HEK293T (cell line): ENCODE measurements around the gene PANX2.

Experiments
- CTCF ChIA-PET: fragments of 350-600 bp; formaldehyde crosslinking; extraction: SDS; loops from one replicate; lab custom pipeline; 2021; ENCODE audit warnings: antibody characterized with exemption, inconsistent platforms; lab: Yijun Ruan, JAX
- POLR2A ChIA-PET: fragments of 350-600 bp; formaldehyde crosslinking; extraction: SDS; loops from one replicate; lab custom pipeline; 2020; ENCODE audit warnings: antibody characterized with exemption, inconsistent platforms; lab: Yijun Ruan, JAX
- DNase-seq: peaks from one replicate; pipeline ENCODE4 v3.0.0; 2012; ENCODE audit warnings: mixed read lengths; ENCODE audit errors: extremely low spot score
- ARNT ChIP-seq: fragments of 450-650 bp; IDR thresholded peaks from 2 replicates; pipeline ENCODE4 v1.6.1; 2017; ENCODE audit warnings: mild to moderate bottlenecking
- BHLHE40 ChIP-seq: fragments of 450-650 bp; IDR thresholded peaks from 2 replicates; pipeline ENCODE4 v1.6.1; 2016; ENCODE audit warnings: mild to moderate bottlenecking, moderate library complexity, borderline replicate concordance
- CTBP1 ChIP-seq: fragments of 450-650 bp; IDR thresholded peaks from 2 replicates; pipeline ENCODE4 v1.6.1; 2016; ENCODE audit warnings: borderline replicate concordance
- ELF4 ChIP-seq: fragments of 450-650 bp; IDR thresholded peaks from 2 replicates; pipeline ENCODE4 v1.6.1; 2017; ENCODE audit warnings: antibody characterized with exemption
- FOXA1 ChIP-seq: fragments of 450-650 bp; IDR thresholded peaks from 2 replicates; pipeline ENCODE4 v1.6.1; 2016; ENCODE audit warnings: mild to moderate bottlenecking
- FOXK2 ChIP-seq: fragments of 450-650 bp; IDR thresholded peaks from 2 replicates; pipeline ENCODE4 v1.6.1; 2016; ENCODE audit warnings: mild to moderate bottlenecking
- FOXM1 ChIP-seq: fragments of 450-650 bp; IDR thresholded peaks from 2 replicates; pipeline ENCODE4 v1.6.1; 2017; ENCODE audit warnings: mild to moderate bottlenecking, borderline replicate concordance
- HDGF ChIP-seq: fragments of 450-650 bp; IDR thresholded peaks from 2 replicates; pipeline ENCODE4 v1.6.1; 2017; ENCODE audit warnings: antibody characterized with exemption, borderline replicate concordance
- L3MBTL2 ChIP-seq: fragments of 450-650 bp; conservative IDR thresholded peaks from 2 replicates; pipeline ENCODE4 v1.6.1; 2016; ENCODE audit warnings: mild to moderate bottlenecking
- LEF1 ChIP-seq: fragments of 450-650 bp; IDR thresholded peaks from 2 replicates; pipeline ENCODE4 v1.6.1; 2017; ENCODE audit warnings: mild to moderate bottlenecking, borderline replicate concordance
- NFRKB ChIP-seq: fragments of 450-650 bp; IDR thresholded peaks from 2 replicates; pipeline ENCODE4 v1.6.1; 2016; ENCODE audit warnings: mild to moderate bottlenecking, moderate library complexity
- SP1 ChIP-seq: fragments of 450-650 bp; IDR thresholded peaks from 2 replicates; pipeline ENCODE4 v1.6.1; 2017
- SUZ12 ChIP-seq: fragments of 450-650 bp; IDR thresholded peaks from 2 replicates; pipeline ENCODE4 v1.6.1; 2016; ENCODE audit warnings: mild to moderate bottlenecking
- TARDBP ChIP-seq: fragments of 450-650 bp; IDR thresholded peaks from 2 replicates; pipeline ENCODE4 v1.6.1; 2016
- ZNF384 ChIP-seq: fragments of 450-650 bp; IDR thresholded peaks from 2 replicates; pipeline ENCODE4 v1.6.1; 2016
- TF ChIP-seq, protein P1 (sequence below): fragments of 450-650 bp; IDR thresholded peaks from 2 replicates; pipeline ENCODE4 v1.6.1; 2016

PANX2 gene

DNA sequence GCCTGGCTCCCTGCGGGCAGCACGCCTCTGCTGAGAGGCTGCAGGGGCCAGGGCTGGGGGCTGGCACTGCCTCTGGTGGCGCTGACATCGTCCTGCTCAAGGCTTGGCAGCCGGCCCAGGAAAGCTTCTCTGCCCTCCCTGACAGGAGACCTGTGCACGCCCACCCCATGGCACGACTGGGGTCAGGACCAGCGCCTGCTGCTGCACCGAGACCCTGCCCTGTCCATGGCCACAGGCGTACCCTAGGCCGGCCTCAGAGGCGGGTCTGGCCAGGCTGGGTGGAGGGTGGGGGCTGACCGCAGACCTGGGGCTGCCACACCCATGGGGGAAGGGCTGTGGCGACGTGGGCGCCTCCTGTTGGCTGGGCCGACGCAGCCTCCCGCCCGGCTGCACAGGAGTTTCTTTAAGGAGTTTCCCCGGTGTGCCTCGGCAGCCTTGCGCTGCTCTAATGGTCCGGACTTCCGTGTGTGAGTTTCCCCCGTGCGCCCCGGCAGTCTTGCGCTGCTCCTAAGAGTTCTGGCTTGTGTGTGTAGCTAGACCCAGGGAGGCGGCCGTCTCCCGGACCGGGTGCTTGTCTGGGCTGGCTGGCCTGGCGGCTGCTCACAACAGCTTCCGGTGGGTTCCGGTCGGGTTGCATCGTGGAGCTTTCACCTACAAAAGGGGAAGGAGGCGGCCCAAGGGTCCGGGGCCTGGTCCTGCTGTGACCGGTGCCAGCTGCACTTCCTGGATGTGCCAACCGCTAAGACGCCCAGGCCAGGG lies 19.8 kb downstream of the PANX2 start:
- POLR2A ChIA-PET, result interaction anchor here (0.8 to 1.8 kb wide), 5 partner anchors 9 to 41 kb away, joined by 3 to 5 read pairs (median 3); partner anchors contain the start of gene PANX2
- TF ChIP-seq ZNF384 (no peak), TARDBP (no peak), FOXA1 (no peak)
- DNase-seq, result no peak
- CTCF ChIA-PET, result interaction anchor here (0.6 to 1.2 kb wide), 3 partner anchors 40 to 294 kb away, joined by 3 to 6 read pairs (median 4); no protein-coding TSS in a partner anchor

DNA sequence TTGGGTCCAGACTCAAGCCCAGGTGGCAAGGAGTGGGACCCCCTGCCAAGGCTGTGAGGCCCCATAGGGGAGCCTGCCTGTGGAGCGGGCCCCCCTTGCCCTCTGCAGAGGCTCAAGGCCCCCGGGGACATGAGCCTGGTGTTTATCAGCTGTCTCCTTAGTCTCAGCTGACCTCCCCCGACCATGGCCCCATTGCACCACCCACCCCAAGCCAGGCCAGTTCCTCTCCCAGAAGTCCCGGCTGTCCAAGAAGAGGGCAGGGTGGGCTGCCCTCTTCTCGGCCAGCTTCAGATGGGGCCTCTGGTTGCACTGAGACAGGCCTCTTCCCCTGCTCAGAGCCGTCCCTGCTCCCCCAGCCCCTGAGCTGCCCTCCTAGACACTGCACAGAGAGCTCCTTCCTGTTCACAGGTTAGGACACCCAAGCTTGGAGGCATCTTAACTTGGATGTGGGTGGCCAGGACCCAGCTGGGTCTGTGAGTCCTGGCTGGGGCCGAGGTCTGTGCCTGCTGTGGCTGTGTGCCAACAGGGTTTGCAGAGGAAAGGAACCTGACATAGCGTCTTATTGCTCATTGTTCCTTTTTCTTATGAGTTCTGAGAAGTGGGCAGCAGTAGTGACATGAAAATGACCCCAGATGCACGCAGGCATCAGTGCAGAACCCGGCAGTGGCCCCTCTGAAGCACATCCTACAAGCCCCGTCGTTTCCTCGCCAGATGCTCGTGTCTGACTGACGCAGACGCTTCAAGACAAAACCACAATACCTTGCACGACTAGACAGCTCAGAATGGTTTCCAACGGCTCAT lies 20.6 kb downstream of the PANX2 start:
- TF ChIP-seq TARDBP (no peak), ELF4 (no peak), FOXA1 (no peak), FOXK2 (no peak), LEF1 (no peak), NFRKB (no peak), SUZ12 (no peak), BHLHE40 (no peak), HDGF (no peak), L3MBTL2 (no peak), SP1 (no peak), FOXM1 (no peak)
- DNase-seq, result no peak
- ChIA-PET POLR2A (interaction anchor here (0.9 to 1.8 kb wide), 2 partner anchors 9 to 42 kb away, joined by 4 to 5 read pairs; no protein-coding TSS in a partner anchor), CTCF (interaction anchor here (0.6 kb wide), 1 partner anchor 295 kb away, joined by 4 read pairs; no protein-coding TSS in a partner anchor)

DNA sequence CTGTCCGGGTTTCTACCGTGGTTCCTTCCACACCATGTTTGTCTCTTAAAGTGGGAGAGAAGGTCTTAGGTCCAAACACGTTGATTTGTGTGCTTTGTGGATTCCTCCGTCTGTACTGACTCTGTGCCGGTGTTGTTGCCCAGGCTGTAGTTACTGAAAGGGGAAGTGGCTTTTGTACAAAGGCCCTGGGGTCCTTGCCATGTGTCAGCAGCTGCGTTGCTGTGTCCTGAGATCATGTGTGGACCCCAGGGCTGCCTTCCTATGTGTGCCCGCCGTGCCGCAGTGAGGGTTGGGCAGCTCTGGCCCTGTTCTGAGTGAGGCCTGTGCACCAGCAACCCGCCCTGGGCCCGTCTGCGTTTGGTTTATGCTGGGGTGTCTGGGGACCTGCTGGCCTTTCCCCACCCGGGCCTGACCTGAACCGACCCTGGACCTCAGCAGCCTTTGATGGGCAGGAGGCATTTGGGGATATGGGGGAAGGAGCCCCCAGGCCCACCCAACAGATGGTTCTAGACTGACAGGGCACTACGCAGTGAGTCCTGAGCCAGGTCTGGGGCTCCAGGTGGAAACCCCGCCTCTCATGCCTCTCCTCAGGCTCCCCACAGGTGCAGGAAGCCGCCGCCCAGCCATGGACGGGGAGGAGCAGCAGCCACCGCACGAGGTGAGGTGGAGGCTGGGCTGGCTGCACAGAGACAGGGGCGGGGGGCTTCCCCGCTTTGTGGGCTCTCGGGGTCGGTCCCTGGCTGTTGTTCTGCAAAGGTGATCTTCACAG lies 22.1 kb downstream of the PANX2 start:
- no peak for DNase-seq
- POLR2A ChIA-PET, result no interaction called here
- CTCF ChIA-PET, result no interaction called here
- no peak for TF ChIP-seq TARDBP
- TF ChIP-seq HDGF, result no peak
- no peak for TF ChIP-seq SP1
- TF ChIP-seq ELF4, result no peak
- no peak for TF ChIP-seq BHLHE40
- TF ChIP-seq SUZ12, result no peak
- TF ChIP-seq ZNF384, result no peak
- no peak for TF ChIP-seq CTBP1
- TF ChIP-seq, protein P1, sequence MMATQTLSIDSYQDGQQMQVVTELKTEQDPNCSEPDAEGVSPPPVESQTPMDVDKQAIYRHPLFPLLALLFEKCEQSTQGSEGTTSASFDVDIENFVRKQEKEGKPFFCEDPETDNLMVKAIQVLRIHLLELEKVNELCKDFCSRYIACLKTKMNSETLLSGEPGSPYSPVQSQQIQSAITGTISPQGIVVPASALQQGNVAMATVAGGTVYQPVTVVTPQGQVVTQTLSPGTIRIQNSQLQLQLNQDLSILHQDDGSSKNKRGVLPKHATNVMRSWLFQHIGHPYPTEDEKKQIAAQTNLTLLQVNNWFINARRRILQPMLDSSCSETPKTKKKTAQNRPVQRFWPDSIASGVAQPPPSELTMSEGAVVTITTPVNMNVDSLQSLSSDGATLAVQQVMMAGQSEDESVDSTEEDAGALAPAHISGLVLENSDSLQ, result no peak
- TF ChIP-seq FOXK2, result no peak
- TF ChIP-seq FOXA1, result no peak
- TF ChIP-seq ARNT, result no peak

DNA sequence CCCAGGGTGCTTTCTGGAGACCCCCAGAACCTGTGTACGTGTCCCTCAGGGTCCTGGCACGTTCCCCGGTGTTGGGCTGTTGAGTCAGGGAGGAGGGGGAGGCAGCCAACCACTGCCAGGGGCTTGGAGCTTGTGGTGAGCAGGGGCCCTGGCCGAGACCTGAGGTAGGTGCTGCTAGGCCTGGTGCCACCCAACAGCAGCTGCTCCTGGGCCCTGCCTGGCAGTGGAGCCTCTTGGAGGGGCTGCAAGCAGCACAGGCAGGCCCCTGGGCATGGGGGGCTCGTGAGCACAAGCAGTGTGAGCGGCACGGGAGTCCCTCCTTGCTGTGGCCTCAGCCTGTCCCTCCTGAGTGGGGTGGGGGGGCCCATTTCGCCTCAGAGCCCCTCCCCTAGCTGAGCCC lies 23.1 kb downstream of the PANX2 start:
- CTCF ChIA-PET, result no interaction called here
- POLR2A ChIA-PET, result no interaction called here
- TF ChIP-seq LEF1 (no peak), SP1 (no peak), L3MBTL2 (no peak), BHLHE40 (no peak), CTBP1 (no peak), ZNF384 (no peak), FOXK2 (no peak), NFRKB (no peak), FOXA1 (no peak), SUZ12 (no peak), ELF4 (no peak), ARNT (no peak), FOXM1 (no peak), HDGF (no peak), TARDBP (no peak)
- TF ChIP-seq, protein P1, result no peak
- DNase-seq, result no peak

DNA sequence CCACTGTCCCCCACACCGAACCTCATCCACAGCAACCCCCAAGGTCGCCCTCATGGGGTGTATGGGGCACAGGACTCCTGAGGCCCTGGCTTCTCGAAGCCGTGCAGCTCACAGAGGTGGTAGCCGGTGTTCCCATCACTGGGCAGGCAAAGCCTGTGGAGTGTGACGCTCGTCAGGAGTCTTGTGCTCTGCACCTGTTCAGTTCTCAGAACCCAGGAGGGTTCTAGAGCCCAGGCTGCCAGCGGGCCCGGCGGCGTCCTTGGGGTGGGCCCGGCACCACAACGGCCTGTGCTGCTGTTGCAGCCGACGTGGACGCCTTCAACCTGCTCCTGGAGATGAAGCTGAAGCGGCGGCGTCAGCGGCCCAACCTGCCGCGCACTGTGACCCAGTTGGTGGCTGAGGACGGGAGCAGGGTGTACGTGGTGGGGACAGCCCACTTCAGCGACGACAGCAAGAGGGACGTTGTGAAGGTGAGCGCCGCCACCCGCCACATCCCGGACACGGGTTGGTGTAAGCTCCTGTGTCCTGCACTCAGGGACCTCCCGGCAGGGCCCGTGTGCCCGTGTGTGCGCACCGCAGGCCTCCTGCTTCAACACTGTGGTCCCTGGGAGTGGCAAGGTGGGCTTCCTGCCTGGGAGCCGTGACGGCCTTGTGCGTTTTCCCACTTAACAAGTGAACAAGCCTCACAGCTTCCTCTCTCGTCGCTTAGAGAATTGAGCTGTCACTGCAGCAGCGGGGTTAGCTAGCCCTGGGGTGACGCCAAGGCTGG lies 23.7 kb downstream of the PANX2 start:
- ChIA-PET CTCF (no interaction called here), POLR2A (no interaction called here)
- no peak for TF ChIP-seq TARDBP
- TF ChIP-seq ELF4, result no peak
- TF ChIP-seq SP1, result no peak
- no peak for TF ChIP-seq LEF1
- TF ChIP-seq HDGF, result no peak
- TF ChIP-seq CTBP1, result no peak
- TF ChIP-seq FOXK2, result no peak
- TF ChIP-seq FOXM1, result no peak
- no peak for TF ChIP-seq SUZ12
- TF ChIP-seq, protein P1, result no peak
- TF ChIP-seq ZNF384, result no peak
- TF ChIP-seq BHLHE40, result no peak
- TF ChIP-seq NFRKB, result no peak
- TF ChIP-seq L3MBTL2, result no peak
- no peak for DNase-seq
